IMR-90 (cell line): Measurements from ENCODE around the gene MRM2.

Experiments used
- BHLHE40 ChIP-seq: fragments of 150-350 bp; IDR thresholded peaks from 2 replicates; pipeline ENCODE4 v1.6.1; 2016; ENCODE audit warnings: mild to moderate bottlenecking, low read depth, low read length
- CHD1 ChIP-seq: IDR thresholded peaks from 2 replicates; pipeline ENCODE4 v1.6.1; 2012; ENCODE audit warnings: low read depth, low read length, improper control_type of control experiment
- CTCF ChIP-seq: conservative IDR thresholded peaks from 2 replicates; pipeline ENCODE4 v1.5.1; 2012; ENCODE audit warnings: mild to moderate bottlenecking, low read depth, low read length, improper control_type of control experiment
- MAFK ChIP-seq: IDR thresholded peaks from 2 replicates; pipeline ENCODE4 v1.6.1; 2012; ENCODE audit warnings: low read depth, low read length, improper control_type of control experiment
- NFE2L2 ChIP-seq: fragments of 150-350 bp; IDR thresholded peaks from 2 replicates; pipeline ENCODE4 v1.6.1; 2016; ENCODE audit warnings: low read depth, mild to moderate bottlenecking, low read length
- POLR2A ChIP-seq: IDR thresholded peaks from 2 replicates; pipeline ENCODE4 v1.6.1; 2012; ENCODE audit warnings: mild to moderate bottlenecking, low read depth, low read length
- RAD21 ChIP-seq: IDR thresholded peaks from 2 replicates; pipeline ENCODE4 v1.6.1; 2012; ENCODE audit warnings: low read length, improper control_type of control experiment
- RFX5 ChIP-seq: IDR thresholded peaks from 2 replicates; pipeline ENCODE4 v1.8.0; 2012; ENCODE audit warnings: low read depth, mild to moderate bottlenecking, low read length, moderate library complexity
- SMC3 ChIP-seq: fragments of 150-350 bp; IDR thresholded peaks from 2 replicates; pipeline ENCODE4 v1.6.1; 2016; ENCODE audit warnings: low read depth, mild to moderate bottlenecking, antibody characterized with exemption, low read length, moderate library complexity
- USF2 ChIP-seq: fragments of 150-350 bp; IDR thresholded peaks from 2 replicates; pipeline ENCODE4 v1.6.1; 2017; ENCODE audit warnings: mild to moderate bottlenecking, antibody characterized with exemption, low read length, low read depth
- TF ChIP-seq, protein P1 (sequence below): fragments of 150-350 bp; IDR thresholded peaks from 2 replicates; pipeline ENCODE4 v1.6.1; 2016; ENCODE audit warnings: low read depth, mild to moderate bottlenecking, low read length, moderate library complexity, borderline replicate concordance

DNA sequence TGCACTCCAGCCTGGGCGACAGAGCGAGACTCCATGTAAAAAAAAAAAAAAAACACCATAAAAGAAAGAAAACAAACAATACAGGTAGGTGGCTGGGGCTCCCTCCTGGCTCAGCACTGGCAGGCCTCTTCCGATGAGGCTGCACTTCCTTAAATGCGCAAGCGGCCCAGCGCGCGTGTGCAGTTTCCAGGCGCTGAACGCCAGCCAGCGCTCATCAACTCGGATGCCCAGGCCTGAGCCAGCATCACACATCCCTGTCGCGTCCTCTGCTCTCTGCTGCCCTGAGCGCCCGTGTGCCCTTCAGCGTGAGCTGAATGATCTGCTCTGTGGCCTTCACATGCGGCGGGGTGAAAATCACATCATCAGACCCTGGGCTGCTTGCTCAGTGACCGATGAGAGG, 31.9 kb upstream of the MRM2 start:
- TF ChIP-seq CTCF: no peak
- no peak for TF ChIP-seq MAFK
- TF ChIP-seq POLR2A: no peak
- no peak for TF ChIP-seq RAD21
- no peak for TF ChIP-seq NFE2L2
- TF ChIP-seq, protein P1, sequence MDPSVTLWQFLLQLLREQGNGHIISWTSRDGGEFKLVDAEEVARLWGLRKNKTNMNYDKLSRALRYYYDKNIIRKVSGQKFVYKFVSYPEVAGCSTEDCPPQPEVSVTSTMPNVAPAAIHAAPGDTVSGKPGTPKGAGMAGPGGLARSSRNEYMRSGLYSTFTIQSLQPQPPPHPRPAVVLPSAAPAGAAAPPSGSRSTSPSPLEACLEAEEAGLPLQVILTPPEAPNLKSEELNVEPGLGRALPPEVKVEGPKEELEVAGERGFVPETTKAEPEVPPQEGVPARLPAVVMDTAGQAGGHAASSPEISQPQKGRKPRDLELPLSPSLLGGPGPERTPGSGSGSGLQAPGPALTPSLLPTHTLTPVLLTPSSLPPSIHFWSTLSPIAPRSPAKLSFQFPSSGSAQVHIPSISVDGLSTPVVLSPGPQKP: no peak
- no peak for TF ChIP-seq CHD1
- TF ChIP-seq USF2: no peak
- no peak for TF ChIP-seq SMC3
- TF ChIP-seq RFX5: no peak
- no peak for TF ChIP-seq BHLHE40
